HEK293T (cell line): ENCODE measurements around the gene FBXW8.

ENCODE experiments used
- BHLHE40 ChIP-seq: fragments of 450-650 bp; IDR thresholded peaks from 2 replicates; pipeline ENCODE4 v1.6.1; 2016; ENCODE audit warnings: mild to moderate bottlenecking, moderate library complexity, borderline replicate concordance
- CTBP1 ChIP-seq: fragments of 450-650 bp; IDR thresholded peaks from 2 replicates; pipeline ENCODE4 v1.6.1; 2016; ENCODE audit warnings: borderline replicate concordance
- FOXA1 ChIP-seq: fragments of 450-650 bp; IDR thresholded peaks from 2 replicates; pipeline ENCODE4 v1.6.1; 2016; ENCODE audit warnings: mild to moderate bottlenecking
- FOXK2 ChIP-seq: fragments of 450-650 bp; IDR thresholded peaks from 2 replicates; pipeline ENCODE4 v1.6.1; 2016; ENCODE audit warnings: mild to moderate bottlenecking
- FOXM1 ChIP-seq: fragments of 450-650 bp; IDR thresholded peaks from 2 replicates; pipeline ENCODE4 v1.6.1; 2017; ENCODE audit warnings: mild to moderate bottlenecking, borderline replicate concordance
- HDGF ChIP-seq: fragments of 450-650 bp; IDR thresholded peaks from 2 replicates; pipeline ENCODE4 v1.6.1; 2017; ENCODE audit warnings: antibody characterized with exemption, borderline replicate concordance
- NFRKB ChIP-seq: fragments of 450-650 bp; IDR thresholded peaks from 2 replicates; pipeline ENCODE4 v1.6.1; 2016; ENCODE audit warnings: mild to moderate bottlenecking, moderate library complexity
- PKNOX1 ChIP-seq: fragments of 450-650 bp; IDR thresholded peaks from 2 replicates; pipeline ENCODE4 v1.6.1; 2016
- SP1 ChIP-seq: fragments of 450-650 bp; IDR thresholded peaks from 2 replicates; pipeline ENCODE4 v1.6.1; 2017
- SUZ12 ChIP-seq: fragments of 450-650 bp; IDR thresholded peaks from 2 replicates; pipeline ENCODE4 v1.6.1; 2016; ENCODE audit warnings: mild to moderate bottlenecking
- TARDBP ChIP-seq: fragments of 450-650 bp; IDR thresholded peaks from 2 replicates; pipeline ENCODE4 v1.6.1; 2016
- ZNF384 ChIP-seq: fragments of 450-650 bp; IDR thresholded peaks from 2 replicates; pipeline ENCODE4 v1.6.1; 2016

- TF ChIP-seq FOXK2 (no peak), SUZ12 (no peak), FOXA1 (no peak), CTBP1 (no peak), HDGF (no peak), BHLHE40 (no peak), PKNOX1 (no peak), FOXM1 (no peak), SP1 (no peak), NFRKB (no peak), ZNF384 (no peak), TARDBP (no peak)
Observed at GRCh38 chr12:117033382-117034221, 122.9 kb downstream of the FBXW8 start.
